PC-3 (cell line): ENCODE data around the gene VDAC1. TPM values are rescaled to one million over a fixed set of nuclear protein-coding genes. Genes with fewer than 3 reads are reported as not detected.

Source experiments
- ATAC-seq: fragments of 200-7000 bp; cut with Tn5 transposase; 2 replicates; pipeline ENCODE4 v1.9.1; 2020; ENCODE audit warnings: mild to moderate bottlenecking, moderate library complexity
- Bru-seq: library from RNA; stranded (reverse); fragments of 400-500 nt; gene quantifications from one replicate; lab custom pipeline; 2021; lab: Mats Ljungman, UMichigan
- BruChase-seq, 2 experiments: library from RNA; stranded (reverse); fragments of 400-500 nt; gene quantifications; one replicate each; lab custom pipeline; 2021; lab: Mats Ljungman, UMichigan
- BruUV-seq: library from RNA; stranded (reverse); fragments of 400-500 nt; replicated peaks from 2 replicates; lab custom pipeline; 2021; lab: Mats Ljungman, UMichigan
- CTCF ChIA-PET: fragments of 300-600 bp; sonication (Branson Sonifier 250); formaldehyde crosslinking; loops from one replicate; lab custom pipeline; 2022; ENCODE audit warnings: antibody characterized with exemption; lab: Charles Lee
- POLR2A ChIA-PET: fragments of 300-600 bp; sonication (Branson Sonifier 250); formaldehyde crosslinking; loops from one replicate; lab custom pipeline; 2022; ENCODE audit warnings: antibody characterized with exemption; ENCODE audit not compliant: unreplicated experiment; lab: Charles Lee
- DNase-seq: peaks from one replicate; pipeline ENCODE4 v3.0.0-alpha.2; 2015
- H2AFZ ChIP-seq: fragments of 300-600 bp; sonication (generic); 2 replicates; pipeline ENCODE4 v1.6.0; 2016; ENCODE audit warnings: antibody characterized with exemption, low read length
- H3F3A ChIP-seq: fragments of 300-600 bp; sonication (generic); one replicate; pipeline ENCODE4 v1.6.0; 2017; ENCODE audit warnings: antibody characterized with exemption, low read length, control low read depth, mild to moderate bottlenecking; ENCODE audit not compliant: unreplicated experiment
- H3K27ac ChIP-seq: fragments of 300-600 bp; sonication (generic); 2 replicates; pipeline ENCODE4 v1.5.1; 2016; ENCODE audit warnings: mild to moderate bottlenecking, low read length
- H3K27me3 ChIP-seq: fragments of 300-600 bp; sonication (generic); 2 replicates; pipeline ENCODE4 v1.6.1; 2016; ENCODE audit warnings: low read length, mixed read lengths
- H3K36me3 ChIP-seq: fragments of 300-600 bp; sonication (generic); 2 replicates; pipeline ENCODE4 v1.6.1; 2016; ENCODE audit warnings: low read depth, mixed run types, low read length, mixed read lengths
- H3K4me1 ChIP-seq: fragments of 300-600 bp; sonication (generic); 2 replicates; pipeline ENCODE4 v1.5.1; 2016; ENCODE audit warnings: low read length; ENCODE audit not compliant: insufficient read depth
- H3K4me2 ChIP-seq: fragments of 300-600 bp; sonication (generic); 2 replicates; pipeline ENCODE4 v1.6.0; 2016; ENCODE audit warnings: low read length
- H3K4me3 ChIP-seq: fragments of 300-600 bp; sonication (generic); 2 replicates; pipeline ENCODE4 v1.5.1; 2016; ENCODE audit warnings: mild to moderate bottlenecking, low read length, mixed read lengths
- H3K79me2 ChIP-seq: fragments of 300-600 bp; sonication (generic); 2 replicates; pipeline ENCODE4 v1.6.1; 2017; ENCODE audit warnings: low read length, mixed read lengths
- H3K9ac ChIP-seq: fragments of 300-600 bp; sonication (generic); 2 replicates; pipeline ENCODE4 v1.6.0; 2016; ENCODE audit warnings: mild to moderate bottlenecking, low read length
- H3K9me2 ChIP-seq: fragments of 300-600 bp; sonication (generic); replicated peaks from 2 replicates; pipeline ENCODE4 v1.6.1; 2016; ENCODE audit warnings: mixed run types, low read length, mixed read lengths
- H3K9me3 ChIP-seq: fragments of 300-600 bp; sonication (generic); 2 replicates; pipeline ENCODE4 v1.6.1; 2016; ENCODE audit warnings: low read length, mixed read lengths
- H4K20me1 ChIP-seq: fragments of 300-600 bp; sonication (generic); 2 replicates; pipeline ENCODE4 v1.6.1; 2016; ENCODE audit warnings: low read length, mixed read lengths
- CTCF ChIP-seq: fragments of 300-600 bp; sonication (generic); conservative IDR thresholded peaks from 2 replicates; pipeline ENCODE4 v1.5.1; 2017; ENCODE audit warnings: antibody characterized with exemption, low read depth, mild to moderate bottlenecking, low read length
- EZH2 ChIP-seq: fragments of 300-600 bp; sonication (generic); IDR thresholded peaks from one replicate; pipeline ENCODE4 v1.6.1; 2017; ENCODE audit warnings: antibody characterized with exemption, mild to moderate bottlenecking, low read length; ENCODE audit not compliant: unreplicated experiment
- EZH2phosphoT487 ChIP-seq: fragments of 300-600 bp; sonication (generic); IDR thresholded peaks from 2 replicates; pipeline ENCODE4 v1.6.1; 2018; ENCODE audit warnings: mild to moderate bottlenecking, antibody characterized with exemption, low read length, borderline replicate concordance
- intact Hi-C: fragments of 100-400 bp; cut with micrococcal nuclease; formaldehyde crosslinking; loops from 2 replicates; pipeline ENCODE4 v1.9.0; 2023
- long read RNA-seq: library from polyadenylated mRNA; unstranded; transcript quantifications from one replicate; pipeline ENCODE4 v2.0.0, GENCODE V29; 2021; ENCODE audit not compliant: unreplicated experiment
- total RNA-seq: library from RNA; depleted of rRNA; stranded (reverse); fragments of >200 nt; gene quantifications from 2 replicates; pipeline ENCODE4 v1.2.3, GENCODE V29; 2014; rRNA removed

VDAC1 gene
- total RNA-seq (193 and 220 TPM in 2 replicates), Bru-seq, nascent RNA (percentile 82 among the genes with signal in this experiment), BruChase-seq, experiment 1, labeled RNA remaining after a 6-hour chase (percentile 92 among the genes with signal in this experiment), BruChase-seq, experiment 2, labeled RNA remaining after a 2-hour chase (percentile 85 among the genes with signal in this experiment)
- long read RNA-seq, transcript VDAC1-201 (9 exons, 1,953 nt): minor isoform, 8 of 341 reads
- long read RNA-seq, transcript VDAC1-203 (9 exons, 1,873 nt): major isoform, 214 of 341 reads
- long read RNA-seq, transcript VDAC1-202 (9 exons, 1,807 nt): minor isoform, 60 of 341 reads
- long read RNA-seq, partial matches to known transcripts: 26 of 341 reads
- long read RNA-seq, other reads (novel, unspliced or antisense): 29 of 341 reads

DNA sequence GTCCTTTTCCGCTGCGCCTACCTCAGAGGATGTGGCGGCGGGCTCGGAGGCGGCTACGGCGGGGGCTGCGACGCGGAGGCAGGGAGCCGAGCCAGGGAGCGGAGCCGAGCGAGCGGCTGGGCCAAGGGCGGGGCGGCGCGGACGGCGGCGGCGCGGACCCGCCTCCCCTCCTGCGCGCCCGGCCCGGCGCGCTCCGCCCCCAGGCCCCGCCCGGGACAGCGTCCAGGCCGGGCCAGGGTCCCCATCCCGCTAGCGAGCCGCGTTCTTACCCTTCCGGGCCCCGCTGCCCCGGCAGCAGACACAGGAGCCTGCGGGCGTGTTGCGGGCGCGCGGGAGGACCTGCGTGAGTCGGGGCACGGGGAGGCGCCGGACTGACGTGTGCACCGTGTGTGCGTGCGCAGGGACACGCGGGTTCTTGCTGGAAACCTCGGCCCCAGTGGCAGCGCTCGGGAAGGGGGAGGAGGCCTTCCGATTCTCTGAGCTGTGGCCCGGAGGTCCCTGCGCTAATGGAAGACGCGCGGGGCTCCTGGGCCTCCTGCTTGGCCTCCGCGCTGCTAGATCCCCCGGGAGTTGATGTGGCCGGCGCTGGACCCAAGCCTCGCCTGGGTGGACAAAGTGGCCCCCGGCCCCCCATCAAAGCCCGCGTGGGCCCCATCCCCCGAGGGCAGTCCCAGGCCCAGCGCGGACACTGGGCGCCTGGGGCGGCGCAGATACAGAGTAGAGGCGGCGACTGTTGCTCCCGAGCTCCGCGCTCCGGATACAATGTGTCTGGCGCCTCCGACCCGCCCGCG is at the start of gene VDAC1:
Gene VDAC1 (minus strand): TSS at position 350 of the 791 bp plus-strand sequence. CDS start 11,963 bp downstream, outside the sequence.
- ATAC-seq: peak; percentile 82
- peak; percentile 69 for DNase-seq
- intact Hi-C loops: no loop called here
- H3K27ac ChIP-seq: peak within 1 kb of the TSS; percentile 87
- CTCF ChIA-PET: interaction anchor here (1.1 kb wide), 1 partner anchor 11 kb away, joined by 3 read pairs; no protein-coding TSS in a partner anchor
- no peak for TF ChIP-seq EZH2phosphoT487
- no peak for TF ChIP-seq EZH2
- no peak for TF ChIP-seq CTCF
- peak within 1 kb of the TSS; percentile 90 for H3K4me2 ChIP-seq
- peak within 1 kb of the TSS; percentile 82 for H2AFZ ChIP-seq
- H3K27me3 ChIP-seq: no peaks in the 10 kb centered on the region
- peaks cover 59% of the 10 kb centered on the region for H3K79me2 ChIP-seq
- H3K4me1 ChIP-seq: peaks cover 26% of the 10 kb centered on the region
- peaks cover 33% of the 10 kb centered on the region for H4K20me1 ChIP-seq
- H3K9ac ChIP-seq: peak within 1 kb of the TSS; percentile 98
- no peaks in the 10 kb centered on the region for H3K9me2 ChIP-seq
- peaks cover 14% of the 10 kb centered on the region; the same call in 1 of the 2 replicates for H3K36me3 ChIP-seq
- POLR2A ChIA-PET: no interaction called here
- no peaks in the 10 kb centered on the region for H3F3A ChIP-seq
- no peaks in the 10 kb centered on the region for H3K9me3 ChIP-seq
- no TSS peak for BruUV-seq
- peak within 1 kb of the TSS; percentile 84 for H3K4me3 ChIP-seq

GRCh38 chr5:134053840-134054338 is 49.1 kb upstream of the VDAC1 start:
- Histone ChIP-seq H3K4me3 (no peak overlapping the region), H2AFZ (peak overlapping the region; percentile 54), H4K20me1 (no peaks in the 10 kb centered on the region), H3F3A (no peaks in the 10 kb centered on the region), H3K9me3 (no peaks in the 10 kb centered on the region), H3K9me2 (no peaks in the 10 kb centered on the region), H3K27ac (peak overlapping the region; percentile 89), H3K4me1 (peaks cover 31% of the 10 kb centered on the region), H3K9ac (peak overlapping the region; percentile 50), H3K27me3 (no peaks in the 10 kb centered on the region), H3K36me3 (no peaks in the 10 kb centered on the region), H3K79me2 (no peaks in the 10 kb centered on the region), H3K4me2 (peak overlapping the region; percentile 59)
- no TSS peak for BruUV-seq
- TF ChIP-seq EZH2 (no peak), CTCF (no peak), EZH2phosphoT487 (no peak)
- ATAC-seq (peak; percentile 87), DNase-seq (peak; percentile 77)
- CTCF ChIA-PET: interaction anchor here (1.3 kb wide), 1 partner anchor 14 kb away, joined by 3 read pairs; no protein-coding TSS in a partner anchor
- POLR2A ChIA-PET: no interaction called here
- intact Hi-C loops: no loop called here
